H9 (cell line): Measurements from ENCODE around the gene CPNE5. TPM values are rescaled to one million over a fixed set of nuclear protein-coding genes. Genes with fewer than 3 reads are reported as not detected.

Experiments used
- DNase-seq: peaks from one replicate; pipeline ENCODE4 v3.0.0-alpha.2; 2017
- H2AFZ ChIP-seq: one replicate; pipeline ENCODE4 v1.6.1; 2013; ENCODE audit warnings: mild to moderate bottlenecking, low read length, control low read depth, moderate library complexity
- H2AK5ac ChIP-seq: 2 replicates; pipeline ENCODE4 v1.6.1; 2013; ENCODE audit warnings: low read length, control low read depth, mixed read lengths; ENCODE audit not compliant: insufficient read length
- H2BK120ac ChIP-seq: one replicate; pipeline ENCODE4 v1.6.1; 2013; ENCODE audit warnings: low read depth, mild to moderate bottlenecking, low read length, control low read depth, inconsistent platforms; ENCODE audit not compliant: poor library complexity, severe bottlenecking
- H2BK12ac ChIP-seq: 2 replicates; pipeline ENCODE4 v1.6.1; 2013; ENCODE audit warnings: low read length, control low read depth, mixed read lengths, low read depth; ENCODE audit not compliant: insufficient read length
- H2BK15ac ChIP-seq: 2 replicates; pipeline ENCODE4 v1.6.1; 2013; ENCODE audit warnings: low read depth, low read length, control low read depth
- H2BK20ac ChIP-seq: one replicate; pipeline ENCODE4 v1.6.1; 2013; ENCODE audit warnings: low read depth, mild to moderate bottlenecking, low read length, control low read depth, inconsistent platforms; ENCODE audit not compliant: poor library complexity, severe bottlenecking
- H2BK5ac ChIP-seq: 2 replicates; pipeline ENCODE4 v1.6.1; 2013; ENCODE audit warnings: low read length, control low read depth, mixed read lengths; ENCODE audit not compliant: insufficient read length
- H3K14ac ChIP-seq: 2 replicates; pipeline ENCODE4 v1.6.1; 2013; ENCODE audit warnings: low read length, control low read depth; ENCODE audit not compliant: insufficient read depth
- H3K18ac ChIP-seq: 2 replicates; pipeline ENCODE4 v1.6.1; 2013; ENCODE audit warnings: low read depth, mild to moderate bottlenecking, mixed read lengths, low read length, control low read depth; ENCODE audit not compliant: insufficient read length
- H3K23ac ChIP-seq: 2 replicates; pipeline ENCODE4 v1.6.1; 2013; ENCODE audit warnings: low read length, control low read depth, mixed read lengths, low read depth; ENCODE audit not compliant: insufficient read length
- H3K23me2 ChIP-seq: 2 replicates; pipeline ENCODE4 v1.6.1; 2013; ENCODE audit warnings: low read depth, mild to moderate bottlenecking, mixed read lengths, low read length, control low read depth; ENCODE audit not compliant: insufficient read length, poor library complexity, severe bottlenecking
- H3K27ac ChIP-seq: 2 replicates; pipeline ENCODE4 v1.5.1; 2013; ENCODE audit warnings: low read length, control low read depth, mixed read lengths, low read depth; ENCODE audit not compliant: insufficient read length
- H3K27me3 ChIP-seq: 2 replicates; pipeline ENCODE4 v1.6.1; 2013; ENCODE audit warnings: low read length, control low read depth, inconsistent platforms; ENCODE audit not compliant: insufficient read depth
- H3K4ac ChIP-seq: 2 replicates; pipeline ENCODE4 v1.6.1; 2013; ENCODE audit warnings: low read depth, mild to moderate bottlenecking, control low read depth, inconsistent platforms, low read length, moderate library complexity
- H3K4me1 ChIP-seq: 2 replicates; pipeline ENCODE4 v1.6.1; 2013; ENCODE audit warnings: low read length, control low read depth, inconsistent platforms; ENCODE audit not compliant: insufficient read depth
- H3K4me2 ChIP-seq: 2 replicates; pipeline ENCODE4 v1.6.1; 2013; ENCODE audit warnings: low read length, control low read depth, mixed read lengths; ENCODE audit not compliant: insufficient read length, insufficient read depth
- H3K56ac ChIP-seq: 2 replicates; pipeline ENCODE4 v1.6.1; 2013; ENCODE audit warnings: low read depth, mild to moderate bottlenecking, mixed read lengths, low read length, control low read depth; ENCODE audit not compliant: insufficient read length
- H3K79me1 ChIP-seq: 2 replicates; pipeline ENCODE4 v1.6.1; 2013; ENCODE audit warnings: low read depth, mild to moderate bottlenecking, moderate library complexity, low read length, control low read depth, inconsistent platforms; ENCODE audit not compliant: insufficient read depth, poor library complexity, severe bottlenecking
- H3K79me2 ChIP-seq: 2 replicates; pipeline ENCODE4 v1.6.1; 2013; ENCODE audit warnings: low read length, control low read depth, inconsistent platforms; ENCODE audit not compliant: insufficient read depth
- H3K9ac ChIP-seq: 2 replicates; pipeline ENCODE4 v1.6.1; 2013; ENCODE audit warnings: low read length, control low read depth, mixed read lengths; ENCODE audit not compliant: insufficient read length; ENCODE audit errors: extremely low read depth
- H3K9me3 ChIP-seq: one replicate; pipeline ENCODE4 v1.6.1; 2013; ENCODE audit warnings: low read depth, low read length, inconsistent platforms; ENCODE audit not compliant: control insufficient read depth
- H3T11ph ChIP-seq: one replicate; pipeline ENCODE4 v1.6.1; 2013; ENCODE audit warnings: mild to moderate bottlenecking, low read length, control low read depth, inconsistent platforms
- H4K20me1 ChIP-seq: one replicate; pipeline ENCODE4 v1.6.1; 2013; ENCODE audit not compliant: control insufficient read depth, insufficient read length, insufficient read depth
- H4K5ac ChIP-seq: 2 replicates; pipeline ENCODE4 v1.6.1; 2013; ENCODE audit warnings: low read depth, mild to moderate bottlenecking, mixed read lengths, low read length, control low read depth; ENCODE audit not compliant: insufficient read length
- H4K8ac ChIP-seq: replicated peaks from 2 replicates; pipeline ENCODE4 v1.6.1; 2013; ENCODE audit warnings: low read length, control low read depth, mixed read lengths, low read depth; ENCODE audit not compliant: insufficient read length
- H4K91ac ChIP-seq: 2 replicates; pipeline ENCODE4 v1.6.1; 2013; ENCODE audit warnings: low read depth, mild to moderate bottlenecking, moderate library complexity, mixed read lengths, low read length, control low read depth; ENCODE audit not compliant: insufficient read length
- H3K27ac Mint-ChIP-seq, 3 experiments: 2 replicates in 2 of 3; 3 replicates in 1 of 3; pipeline ENCODE4 v1.8.0; 2020 to 2021; ENCODE audit warnings: mixed read lengths in 3 of 3, mild to moderate bottlenecking in 1 of 3, moderate library complexity in 1 of 3
- H3K27me3 Mint-ChIP-seq: 2 replicates; pipeline ENCODE4 v1.8.0; 2021; ENCODE audit warnings: low read depth, mild to moderate bottlenecking, moderate library complexity, mixed read lengths
- H3K36me3 Mint-ChIP-seq, 3 experiments: 2 replicates in 2 of 3; 3 replicates in 1 of 3; pipeline ENCODE4 v1.8.0; 2020 to 2021; ENCODE audit warnings: low read depth in 3 of 3, mixed read lengths in 3 of 3; ENCODE audit not compliant: insufficient read depth in 1 of 3
- H3K4me1 Mint-ChIP-seq, 2 experiments: 2 replicates each; pipeline ENCODE4 v1.8.0; 2020; ENCODE audit warnings: mixed read lengths in 2 of 2
- H3K4me3 Mint-ChIP-seq, 2 experiments: 2 replicates in 1 of 2; 3 replicates in 1 of 2; pipeline ENCODE4 v1.8.0; 2020 to 2021; ENCODE audit warnings: mild to moderate bottlenecking in 2 of 2, mixed read lengths in 2 of 2, moderate library complexity in 1 of 2
- H3K9me3 Mint-ChIP-seq, 2 experiments: 2 replicates in 1 of 2; 3 replicates in 1 of 2; pipeline ENCODE4 v1.8.0; 2020; ENCODE audit warnings: mild to moderate bottlenecking in 2 of 2, mixed read lengths in 2 of 2, moderate library complexity in 1 of 2
- WGBS: extraction: QIAGEN DNeasy Blood & Tissue Kit; methylation state at CpG from one replicate; pipeline ENCODE4 v1.1.7; 2013; ENCODE audit warnings: missing lambda C conversion rate, low lambda C conversion rate, mixed read lengths; ENCODE audit not compliant: insufficient read length; ENCODE audit errors: extremely low coverage; 5-methylcytosine and 5-hydroxymethylcytosine counted together
- total RNA-seq: library from RNA; stranded (reverse); gene quantifications from 2 replicates; pipeline ENCODE4 v1.2.1, GENCODE V29; 2021
- TF ChIP-seq, protein P1 (sequence below): fragments of 200-600 bp; sonication (generic); conservative IDR thresholded peaks from 3 replicates; pipeline ENCODE4 v1.8.0; 2021; ENCODE audit warnings: antibody characterized with exemption, mild to moderate bottlenecking

Gene CPNE5
- total RNA-seq, 1 experiment from 2014 or later: 0.52 TPM

DNA sequence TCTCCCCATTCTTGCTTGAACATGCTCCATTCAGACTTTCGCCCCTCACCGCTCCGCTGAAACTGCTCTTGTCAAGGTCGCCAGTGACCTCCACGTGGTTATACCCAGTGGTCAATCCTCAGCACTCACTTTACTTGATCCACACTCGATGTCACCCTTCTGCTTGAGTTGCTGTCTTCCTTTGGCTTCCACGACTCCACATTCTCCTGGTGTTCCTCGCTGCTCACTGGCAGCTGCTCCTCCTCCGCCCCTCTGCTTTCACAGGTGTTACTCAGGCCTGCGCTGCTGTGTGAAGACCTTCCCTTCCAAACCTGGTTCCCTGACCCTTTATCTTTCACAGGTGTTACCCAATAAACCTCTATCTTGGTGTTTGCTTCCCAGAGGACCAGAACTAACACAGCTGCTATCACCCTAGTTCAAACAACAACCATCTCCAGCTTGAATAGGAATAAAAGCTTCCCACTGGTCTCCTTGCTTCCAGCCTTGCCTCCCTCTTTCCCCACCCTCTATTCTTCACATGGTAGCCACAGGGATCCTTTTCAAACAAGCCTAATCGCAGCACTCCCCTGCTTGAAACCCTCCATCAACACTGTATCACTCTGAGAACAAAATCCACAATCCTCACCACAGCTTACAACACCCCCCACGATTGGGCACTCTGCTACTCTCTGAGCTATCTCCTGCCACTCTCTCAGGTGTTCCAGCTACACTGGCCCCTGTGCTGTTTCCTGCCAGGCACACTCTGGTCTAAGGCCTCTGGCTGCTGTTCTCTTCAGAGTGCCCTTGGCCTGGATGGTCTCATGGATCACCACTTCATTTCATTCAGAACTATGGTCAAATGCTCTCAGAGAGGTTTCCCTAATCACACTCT lies 24.7 kb upstream of the CPNE5 start:
- WGBS: no CpG with 5 or more reads among the region's 12 CpGs
- Histone ChIP-seq H4K91ac (no peak overlapping the region), H2BK5ac (no peak overlapping the region), H3K27me3 (no peaks in the 10 kb centered on the region), H3K18ac (no peak overlapping the region), H2BK15ac (no peak overlapping the region), H2AK5ac (no peak overlapping the region), H4K5ac (no peak overlapping the region), H3K27ac (no peak overlapping the region), H3K79me1 (peaks cover 7% of the 10 kb centered on the region), H3K23me2 (no peaks in the 10 kb centered on the region), H2BK120ac (no peak overlapping the region), H3T11ph (no peak overlapping the region), H2BK20ac (no peak overlapping the region), H2BK12ac (no peak overlapping the region), H3K4me2 (no peak overlapping the region), H4K20me1 (no peaks in the 10 kb centered on the region), H3K56ac (no peak overlapping the region), H4K8ac (no peak overlapping the region), H3K4me1 (peaks cover under 1% of the 10 kb centered on the region; the same call in 1 of the 2 replicates), H3K23ac (no peak overlapping the region), H3K9ac (no peak overlapping the region), H3K79me2 (peaks cover 10% of the 10 kb centered on the region), H3K9me3 (no peaks in the 10 kb centered on the region), H2AFZ (no peak overlapping the region), H3K14ac (no peak overlapping the region; the same call in 1 of the 2 replicates), H3K4ac (no peak overlapping the region)
- DNase-seq: no peak
- H3K36me3 Mint-ChIP-seq: peaks cover 28 to 82% (median 65%) of the 10 kb centered on the region in 3 experiments
- H3K4me1 Mint-ChIP-seq: peaks cover 47 to 49% of the 10 kb centered on the region in 2 experiments
- no peaks in the 10 kb centered on the region; the same call in 1 of the 2 replicates for H3K27me3 Mint-ChIP-seq
- H3K9me3 Mint-ChIP-seq: no peaks in the 10 kb centered on the region; a peak in 1 of 5 replicates
- TF ChIP-seq, protein P1, sequence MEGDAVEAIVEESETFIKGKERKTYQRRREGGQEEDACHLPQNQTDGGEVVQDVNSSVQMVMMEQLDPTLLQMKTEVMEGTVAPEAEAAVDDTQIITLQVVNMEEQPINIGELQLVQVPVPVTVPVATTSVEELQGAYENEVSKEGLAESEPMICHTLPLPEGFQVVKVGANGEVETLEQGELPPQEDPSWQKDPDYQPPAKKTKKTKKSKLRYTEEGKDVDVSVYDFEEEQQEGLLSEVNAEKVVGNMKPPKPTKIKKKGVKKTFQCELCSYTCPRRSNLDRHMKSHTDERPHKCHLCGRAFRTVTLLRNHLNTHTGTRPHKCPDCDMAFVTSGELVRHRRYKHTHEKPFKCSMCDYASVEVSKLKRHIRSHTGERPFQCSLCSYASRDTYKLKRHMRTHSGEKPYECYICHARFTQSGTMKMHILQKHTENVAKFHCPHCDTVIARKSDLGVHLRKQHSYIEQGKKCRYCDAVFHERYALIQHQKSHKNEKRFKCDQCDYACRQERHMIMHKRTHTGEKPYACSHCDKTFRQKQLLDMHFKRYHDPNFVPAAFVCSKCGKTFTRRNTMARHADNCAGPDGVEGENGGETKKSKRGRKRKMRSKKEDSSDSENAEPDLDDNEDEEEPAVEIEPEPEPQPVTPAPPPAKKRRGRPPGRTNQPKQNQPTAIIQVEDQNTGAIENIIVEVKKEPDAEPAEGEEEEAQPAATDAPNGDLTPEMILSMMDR: no peak
- H3K27ac Mint-ChIP-seq: peak overlapping the region; percentile 39 to 84 (median 69)
- no peak overlapping the region for H3K4me3 Mint-ChIP-seq
